Astrocyte of the cerebellum (primary cell): Measurements from ENCODE around the gene ABLIM1.

ENCODE experiments used
- DNase-seq: peaks from one replicate; pipeline ENCODE4 v3.0.0-alpha.2; 2011; ENCODE audit warnings: low read depth
- H3K4me3 ChIP-seq: 2 replicates; pipeline ENCODE4 v1.5.1; 2011; ENCODE audit warnings: mild to moderate bottlenecking, low read depth, low read length, moderate library complexity
- in situ Hi-C: cut with HindIII; loops from 2 replicates; pipeline ENCODE4 v1.10.0; 2017; ENCODE audit warnings: low sequenced_read_pairs
- TF ChIP-seq, protein P1 (sequence below): IDR thresholded peaks from 2 replicates; pipeline ENCODE4 v1.5.1; 2012; ENCODE audit warnings: low read length, low read depth, moderate library complexity, mild to moderate bottlenecking; ENCODE audit errors: missing control alignments

The ABLIM1 gene

DNA sequence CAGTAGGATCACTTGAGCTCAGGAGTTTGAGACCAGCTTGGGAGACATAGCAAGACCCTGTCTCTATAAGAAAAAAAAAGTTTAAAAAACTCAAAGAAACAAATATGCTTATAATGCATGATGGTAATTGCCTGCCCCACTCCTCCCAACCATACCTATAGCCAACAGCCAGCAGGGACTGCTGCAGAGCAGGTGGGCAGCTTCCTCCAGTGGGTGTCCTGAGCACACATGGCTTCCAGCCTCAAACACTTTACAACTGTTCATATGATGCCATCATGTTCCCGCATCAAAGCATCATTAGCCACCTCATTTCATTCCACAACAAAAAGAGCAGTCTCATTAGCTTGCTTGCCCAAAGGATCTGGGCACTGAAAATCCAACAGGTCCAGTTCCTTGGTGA, 42.0 kb downstream of the ABLIM1 start:
- in situ Hi-C loops: no loop called here

DNA sequence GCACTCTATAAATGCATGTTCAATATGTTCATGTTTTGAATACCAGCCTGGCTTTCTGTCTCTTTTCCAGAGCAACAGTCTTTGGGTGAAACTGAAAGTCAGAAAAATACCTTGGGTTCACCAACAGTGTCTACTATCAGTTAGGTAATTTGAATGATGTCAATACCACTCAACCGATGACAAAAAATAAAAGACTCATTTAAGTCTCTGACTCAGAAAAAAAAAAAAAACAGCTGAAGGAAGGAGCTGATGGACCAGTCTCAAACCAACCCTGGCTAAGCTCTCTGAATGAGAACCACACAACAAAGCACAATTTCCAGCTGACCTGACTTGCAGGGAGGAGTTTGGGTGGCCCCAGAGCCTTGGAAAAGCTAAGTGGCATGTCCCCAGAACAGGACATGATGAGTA, 42.5 kb downstream of the ABLIM1 start:
- in situ Hi-C loops: no loop called here
- no peak for DNase-seq
- TF ChIP-seq, protein P1, sequence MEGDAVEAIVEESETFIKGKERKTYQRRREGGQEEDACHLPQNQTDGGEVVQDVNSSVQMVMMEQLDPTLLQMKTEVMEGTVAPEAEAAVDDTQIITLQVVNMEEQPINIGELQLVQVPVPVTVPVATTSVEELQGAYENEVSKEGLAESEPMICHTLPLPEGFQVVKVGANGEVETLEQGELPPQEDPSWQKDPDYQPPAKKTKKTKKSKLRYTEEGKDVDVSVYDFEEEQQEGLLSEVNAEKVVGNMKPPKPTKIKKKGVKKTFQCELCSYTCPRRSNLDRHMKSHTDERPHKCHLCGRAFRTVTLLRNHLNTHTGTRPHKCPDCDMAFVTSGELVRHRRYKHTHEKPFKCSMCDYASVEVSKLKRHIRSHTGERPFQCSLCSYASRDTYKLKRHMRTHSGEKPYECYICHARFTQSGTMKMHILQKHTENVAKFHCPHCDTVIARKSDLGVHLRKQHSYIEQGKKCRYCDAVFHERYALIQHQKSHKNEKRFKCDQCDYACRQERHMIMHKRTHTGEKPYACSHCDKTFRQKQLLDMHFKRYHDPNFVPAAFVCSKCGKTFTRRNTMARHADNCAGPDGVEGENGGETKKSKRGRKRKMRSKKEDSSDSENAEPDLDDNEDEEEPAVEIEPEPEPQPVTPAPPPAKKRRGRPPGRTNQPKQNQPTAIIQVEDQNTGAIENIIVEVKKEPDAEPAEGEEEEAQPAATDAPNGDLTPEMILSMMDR: no peak
- H3K4me3 ChIP-seq: no peak overlapping the region

More for the DNA sequence above, 42.0 kb downstream of the ABLIM1 start:
- TF ChIP-seq, protein P1: no peak
- DNase-seq: no peak
- no peak overlapping the region for H3K4me3 ChIP-seq

DNA sequence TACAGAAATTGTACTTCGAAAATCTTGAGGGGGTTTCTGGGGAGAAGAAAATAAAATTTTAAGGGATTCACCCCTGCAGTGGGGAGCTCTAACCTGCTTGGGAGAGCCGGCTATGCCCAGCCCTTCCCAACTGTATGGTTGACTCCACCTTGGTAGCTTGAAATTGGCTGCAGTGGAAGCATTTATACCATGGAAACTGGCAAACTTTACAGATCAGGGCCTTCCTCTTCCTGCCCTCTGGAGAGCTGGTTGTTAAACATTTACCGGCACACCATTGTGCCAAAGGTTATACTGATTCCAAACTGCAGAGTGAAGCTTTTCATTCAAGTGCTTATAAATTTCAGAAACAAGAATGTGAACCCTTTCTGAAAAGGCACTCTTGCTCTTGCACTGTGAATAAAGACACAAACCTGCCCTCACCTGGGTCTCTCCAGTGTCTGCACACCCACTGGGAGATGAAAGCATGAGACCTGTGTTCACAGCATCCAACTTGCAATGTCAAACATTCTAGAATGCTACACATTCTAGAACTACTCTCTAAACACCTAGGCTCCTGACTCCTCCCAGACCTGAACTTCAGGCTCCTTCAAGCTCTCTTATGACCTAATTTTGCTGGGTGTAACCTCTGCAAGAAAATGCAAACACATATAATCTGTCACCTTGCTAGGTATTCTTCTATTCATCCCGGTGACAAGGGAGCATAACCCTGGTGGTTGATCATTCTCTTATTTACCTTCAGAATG, 44.7 kb downstream of the ABLIM1 start:
- in situ Hi-C loops: no loop called here
- TF ChIP-seq, protein P1: no peak
- no peak overlapping the region for H3K4me3 ChIP-seq
- no peak for DNase-seq

DNA sequence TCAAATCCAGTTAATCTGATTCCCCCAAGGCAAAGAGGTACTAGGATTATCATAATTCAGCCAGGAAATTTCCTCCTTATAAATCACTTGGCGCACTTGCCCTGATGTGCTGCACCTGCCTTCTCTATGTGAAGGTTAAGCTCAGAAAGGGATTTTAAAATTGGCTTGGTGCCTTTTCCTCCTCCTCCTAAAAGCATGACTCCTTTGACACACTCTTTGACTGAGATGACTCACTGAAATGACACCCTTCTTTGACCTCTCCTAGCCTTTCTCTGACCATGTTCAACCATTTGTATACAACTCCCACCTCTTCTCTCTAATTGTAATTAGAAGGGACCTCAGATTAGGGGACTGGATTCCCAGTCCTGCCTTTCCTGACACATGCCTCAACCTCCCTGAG, 46.5 kb downstream of the ABLIM1 start:
- TF ChIP-seq, protein P1: no peak
- no peak for DNase-seq
- in situ Hi-C loops: no loop called here
- H3K4me3 ChIP-seq: no peak overlapping the region

DNA sequence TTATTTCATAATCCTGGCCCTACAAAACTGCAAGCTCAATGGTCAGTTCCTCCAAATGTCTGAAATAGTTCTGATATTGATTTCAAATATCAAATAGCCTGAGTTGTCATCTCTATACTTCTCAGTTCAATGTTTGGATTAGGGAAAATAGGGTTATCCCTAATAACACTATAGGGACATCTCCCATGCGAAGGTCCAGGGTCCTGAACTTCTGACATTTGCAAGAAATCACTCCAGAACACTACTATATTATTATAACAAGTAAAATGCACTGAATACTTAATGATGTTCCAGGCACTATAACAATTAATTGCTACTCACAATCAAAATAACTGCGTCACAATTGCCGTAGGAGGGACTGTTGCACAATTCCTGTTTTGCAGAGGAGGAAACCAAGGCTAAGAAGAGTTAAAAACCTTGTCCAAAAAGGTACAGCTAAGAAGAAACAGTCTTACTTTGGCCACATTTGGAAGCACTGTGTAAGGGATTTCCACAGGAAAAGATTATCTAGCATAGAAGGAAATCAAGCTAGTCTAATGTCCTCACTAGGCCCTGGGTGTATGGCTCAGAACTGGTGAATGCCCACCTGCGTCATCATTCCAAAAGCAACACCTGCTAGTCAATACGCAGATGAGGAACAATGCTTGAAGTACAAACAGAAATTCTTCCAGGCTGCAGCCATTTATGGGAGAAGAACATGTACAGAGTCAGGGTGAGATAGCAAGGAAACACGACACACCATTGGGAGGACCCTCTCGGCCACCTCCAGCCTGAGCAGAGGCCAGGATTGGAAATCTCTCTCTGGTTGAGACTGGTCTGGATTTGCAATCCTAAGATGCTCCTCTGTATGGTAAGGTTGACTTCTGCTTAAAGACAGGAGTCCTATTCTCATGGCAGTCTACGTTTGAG, 48.3 kb downstream of the ABLIM1 start:
- no peak for DNase-seq
- in situ Hi-C loops: no loop called here
- no peak overlapping the region for H3K4me3 ChIP-seq
- TF ChIP-seq, protein P1: no peak

DNA sequence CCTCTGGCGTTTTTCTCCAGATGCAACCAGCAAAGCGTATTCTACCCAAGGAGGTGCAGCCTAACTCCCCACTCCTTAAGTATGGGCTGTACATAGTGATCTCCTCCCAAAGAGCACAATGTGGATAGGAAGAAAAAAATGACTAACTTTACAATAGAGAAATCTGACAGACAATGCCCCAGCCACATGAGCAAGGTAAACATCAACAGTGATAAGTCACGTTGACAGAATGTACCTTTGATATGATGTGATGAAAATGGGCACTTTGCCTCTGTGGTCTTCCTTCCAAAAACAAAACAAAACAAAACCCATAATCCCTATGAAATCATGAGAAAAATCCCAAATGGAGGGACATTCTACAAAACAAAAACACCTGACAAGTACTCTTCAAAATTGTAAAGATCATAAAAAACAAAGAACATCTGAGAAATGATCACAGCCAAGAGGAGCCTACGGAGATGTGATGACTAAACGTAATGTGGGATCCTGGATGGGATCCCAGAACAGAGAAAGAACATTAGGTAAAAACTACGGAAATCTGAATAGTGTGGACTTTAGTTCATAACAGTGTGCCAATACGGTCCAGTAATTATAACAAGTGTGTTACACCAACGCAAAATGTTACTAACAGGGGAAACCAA, 50.6 kb downstream of the ABLIM1 start:
- TF ChIP-seq, protein P1: no peak
- no peak overlapping the region for H3K4me3 ChIP-seq
- DNase-seq: peak; percentile 48
- in situ Hi-C loops: no loop called here
